Right cardiac atrium (tissue), 5 donors: Measurements from ENCODE around the gene CDH4. TPM values are rescaled to one million over a fixed set of nuclear protein-coding genes. Genes with fewer than 3 reads are reported as not detected.

Experiments
- ATAC-seq, 2 donors: fragments of 200-7000 bp; cut with Tn5 transposase; one replicate each; pipeline versions ENCODE4 v1.8.0 to v1.9.1; 2020; ENCODE audit warnings: moderate library complexity in 2 of 2, mild to moderate bottlenecking in 1 of 2
- DNase-seq, 3 donors: peaks; one replicate each; pipeline ENCODE4 v3.0.0-alpha.2; 2020
- H3K27ac ChIP-seq: one replicate; pipeline ENCODE4 v1.5.1; 2013; ENCODE audit warnings: mild to moderate bottlenecking, low read length, control low read depth, moderate library complexity
- H3K27me3 ChIP-seq: one replicate; pipeline ENCODE4 v1.6.1; 2013; ENCODE audit not compliant: control insufficient read depth, insufficient read depth
- H3K4me1 ChIP-seq: one replicate; pipeline ENCODE4 v1.6.1; 2013; ENCODE audit warnings: low read length; ENCODE audit not compliant: control insufficient read depth, insufficient read depth
- H3K4me3 ChIP-seq: one replicate; pipeline ENCODE4 v1.5.1; 2013; ENCODE audit warnings: low read length, control low read depth
- H3K9me3 ChIP-seq: one replicate; pipeline ENCODE4 v1.6.1; 2013; ENCODE audit warnings: low read length; ENCODE audit not compliant: control insufficient read depth
- WGBS: extraction: QIAGEN DNeasy Blood & Tissue Kit; methylation state at CpG from one replicate; pipeline ENCODE4 v1.1.7; 2013; 5-methylcytosine and 5-hydroxymethylcytosine counted together
- intact Hi-C, 4 donors: fragments of 100-400 bp; cut with DNase I; formaldehyde crosslinking; loops; one replicate each; pipeline versions ENCODE4 v1.11.0 to v1.14.0; 2022 to 2023
- polyA plus RNA-seq: library from polyadenylated mRNA; stranded (reverse); fragments of 200-250 nt; gene quantifications from one replicate; pipeline ENCODE4 v1.2.3, GENCODE V29; 2013
- total RNA-seq, 4 donors: library from RNA; stranded (reverse); fragmentation: NEBNext Ultra II Directional; extraction: Animal tissue kit (Norgen Biotek cat#: 25700); gene quantifications; one replicate each; pipeline ENCODE4 v1.2.1, GENCODE V29; 2021
- donor health status: healthy with polysubstance abuse.
- donor health status: DM: no; HTN: yes; CAD: no.
- donor health status: DM: no; HTN: no; CAD: no.
- donor health status: DM: no; HTN: yes; CAD: no; lungs with severe emphysema.
- donor health status: DM: yes; HTN: yes; CAD: no.

The CDH4 gene
- total and polyA plus RNA-seq, 5 donors: 0.21 to 1.0 (median 0.39) TPM

- DNase-seq: no peak
- ATAC-seq: peak; percentile 54 to 60
- Histone ChIP-seq H3K27ac (no peak overlapping the region), H3K4me3 (peak overlapping the region; percentile 55), H3K27me3 (peaks cover 3% of the 10 kb centered on the region), H3K9me3 (no peaks in the 10 kb centered on the region), H3K4me1 (no peaks in the 10 kb centered on the region)
- 12% methylated on average over 62 of the region's 62 CpGs for WGBS
- intact Hi-C loops: no loop called here
These were observed 1.8 kb downstream of the CDH4 start for GRCh38 chr20:61253640-61254511.

- H3K27me3 ChIP-seq: peaks cover 3% of the 10 kb centered on the region
- no peak for ATAC-seq
These were observed 3.0 kb downstream of the CDH4 start for GRCh38 chr20:61254881-61255626.

GRCh38 chr20:61256365-61256764 lies 4.3 kb downstream of the CDH4 start:
- WGBS: 86% methylated on average over 9 of the region's 9 CpGs
- no peaks in the 10 kb centered on the region for H3K4me1 ChIP-seq
- no peak overlapping the region for H3K27ac ChIP-seq
- intact Hi-C loops: no loop called here
- no peaks in the 10 kb centered on the region for H3K27me3 ChIP-seq
- no peaks in the 10 kb centered on the region for H3K9me3 ChIP-seq
- no peak for ATAC-seq
- H3K4me3 ChIP-seq: no peak overlapping the region
- no peak for DNase-seq

More at GRCh38 chr20:61254881-61255626, 3.0 kb downstream of the CDH4 start:
- intact Hi-C loops: no loop called here
- no peak overlapping the region for H3K27ac ChIP-seq
- no peaks in the 10 kb centered on the region for H3K9me3 ChIP-seq
- no peaks in the 10 kb centered on the region for H3K4me1 ChIP-seq
- H3K4me3 ChIP-seq: no peak overlapping the region
- WGBS: 80% methylated on average over 11 of the region's 11 CpGs
- DNase-seq: no peak

- 69% methylated on average over 7 of the region's 7 CpGs for WGBS
- H3K27me3 ChIP-seq: no peaks in the 10 kb centered on the region
- H3K4me1 ChIP-seq: no peaks in the 10 kb centered on the region
- ATAC-seq: no peak
- H3K4me3 ChIP-seq: no peak overlapping the region
- intact Hi-C loops: no loop called here
- DNase-seq: no peak
- no peaks in the 10 kb centered on the region for H3K9me3 ChIP-seq
- no peak overlapping the region for H3K27ac ChIP-seq
These were observed 4.8 kb downstream of the CDH4 start for GRCh38 chr20:61256824-61257223.

DNA sequence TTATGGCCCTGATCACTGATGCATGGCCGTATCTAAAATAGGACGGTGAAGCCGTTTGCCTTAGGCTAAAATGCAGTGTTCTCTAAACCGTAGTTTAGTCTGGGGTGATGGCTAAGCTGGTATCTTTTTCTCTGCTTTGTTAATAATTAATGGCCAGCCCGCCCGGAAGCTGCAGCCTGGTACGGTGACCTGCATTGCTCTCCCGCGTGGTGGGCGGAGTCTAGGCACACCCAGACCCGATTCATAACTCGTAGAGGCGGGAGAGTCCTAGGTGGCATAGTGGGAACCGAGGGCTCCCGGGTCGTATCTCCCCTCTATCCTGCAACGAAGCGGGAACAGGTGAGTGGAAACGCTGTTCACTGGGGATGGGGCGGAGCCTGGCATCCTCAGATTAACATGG lies 5.5 kb downstream of the CDH4 start:
- no peaks in the 10 kb centered on the region for H3K4me1 ChIP-seq
- H3K4me3 ChIP-seq: no peak overlapping the region
- no peaks in the 10 kb centered on the region for H3K9me3 ChIP-seq
- intact Hi-C loops: no loop called here
- WGBS: 92% methylated on average over 20 of the region's 20 CpGs
- H3K27ac ChIP-seq: no peak overlapping the region
- ATAC-seq (no peak), DNase-seq (no peak)
- H3K27me3 ChIP-seq: no peaks in the 10 kb centered on the region

DNA sequence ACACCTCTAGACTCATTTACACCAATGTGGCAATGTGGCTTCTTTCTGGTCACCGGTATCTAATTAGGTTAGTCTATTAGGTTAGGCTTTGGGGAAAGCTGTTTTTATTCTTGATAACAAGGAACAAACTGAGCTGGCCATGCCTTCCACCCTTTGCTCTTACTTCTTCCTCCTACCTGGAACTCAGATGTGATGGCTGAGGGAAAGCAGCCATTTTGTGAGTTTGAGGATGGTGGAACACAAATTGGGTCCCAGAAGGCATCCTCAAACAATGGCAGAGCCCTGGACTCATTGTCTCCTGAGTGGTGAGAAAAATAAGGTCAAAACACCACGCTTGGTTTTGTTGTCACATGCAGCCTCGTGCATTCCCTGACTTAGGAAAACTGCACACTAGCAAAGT lies 7.7 kb downstream of the CDH4 start:
- ATAC-seq (no peak), DNase-seq (no peak)
- Histone ChIP-seq H3K9me3 (no peaks in the 10 kb centered on the region), H3K27ac (no peak overlapping the region), H3K4me3 (no peak overlapping the region), H3K27me3 (no peaks in the 10 kb centered on the region), H3K4me1 (no peaks in the 10 kb centered on the region)
- 82% methylated on average over 3 of the region's 3 CpGs for WGBS
- intact Hi-C loops: no loop called here

DNA sequence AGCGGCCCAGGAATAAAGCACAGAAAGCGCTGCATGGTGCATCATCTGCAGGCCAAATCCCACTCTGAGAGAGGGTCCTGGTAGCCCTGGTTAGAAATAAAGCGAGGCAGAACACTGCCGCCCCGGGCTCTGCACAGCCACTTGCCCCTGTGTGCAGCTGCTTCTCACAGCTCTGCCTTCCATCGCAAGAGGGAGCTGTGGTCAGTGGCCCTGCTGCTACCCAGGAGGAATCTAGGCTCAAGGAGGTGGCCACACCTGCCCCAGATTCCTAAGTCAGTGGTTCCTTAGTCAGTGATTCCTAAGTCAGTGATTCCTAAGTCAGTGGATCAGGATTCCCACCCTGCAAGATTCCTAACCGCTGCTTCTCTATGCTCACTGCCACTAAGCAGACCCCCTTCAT lies 8.8 kb downstream of the CDH4 start:
- 73% methylated on average over 7 of the region's 7 CpGs for WGBS
- DNase-seq (no peak), ATAC-seq (no peak)
- Histone ChIP-seq H3K27ac (no peak overlapping the region), H3K27me3 (no peaks in the 10 kb centered on the region), H3K9me3 (no peaks in the 10 kb centered on the region), H3K4me1 (no peaks in the 10 kb centered on the region), H3K4me3 (no peak overlapping the region)
- intact Hi-C loops: no loop called here

DNA sequence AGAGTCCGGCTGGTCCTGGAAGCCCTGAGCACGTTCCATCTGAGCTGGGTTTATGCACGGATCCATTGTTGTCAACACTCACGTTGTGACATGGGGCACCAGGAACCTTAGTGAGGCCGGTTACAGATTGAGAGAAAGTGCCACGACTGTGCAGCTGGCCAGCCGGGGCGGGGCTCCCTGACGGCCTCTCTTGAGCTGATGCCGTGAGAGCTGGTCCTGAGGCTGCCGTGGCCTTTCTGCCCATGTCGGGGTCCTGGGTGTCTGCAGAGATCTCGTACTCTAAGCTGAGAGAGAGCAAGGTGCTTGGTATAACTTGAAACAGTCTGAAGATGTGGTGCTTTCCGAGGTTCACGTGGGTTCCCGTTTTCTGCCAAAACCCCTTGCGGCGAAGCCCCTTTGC lies 10.0 kb downstream of the CDH4 start:
- intact Hi-C loops: no loop called here
- H3K4me3 ChIP-seq: no peak overlapping the region
- H3K27ac ChIP-seq: no peak overlapping the region
- H3K9me3 ChIP-seq: no peaks in the 10 kb centered on the region
- H3K27me3 ChIP-seq: no peaks in the 10 kb centered on the region
- DNase-seq (no peak), ATAC-seq (no peak)
- whole genome bisulfite sequencing: 80% methylated on average over 18 of the region's 18 CpGs
- no peaks in the 10 kb centered on the region for H3K4me1 ChIP-seq

DNA sequence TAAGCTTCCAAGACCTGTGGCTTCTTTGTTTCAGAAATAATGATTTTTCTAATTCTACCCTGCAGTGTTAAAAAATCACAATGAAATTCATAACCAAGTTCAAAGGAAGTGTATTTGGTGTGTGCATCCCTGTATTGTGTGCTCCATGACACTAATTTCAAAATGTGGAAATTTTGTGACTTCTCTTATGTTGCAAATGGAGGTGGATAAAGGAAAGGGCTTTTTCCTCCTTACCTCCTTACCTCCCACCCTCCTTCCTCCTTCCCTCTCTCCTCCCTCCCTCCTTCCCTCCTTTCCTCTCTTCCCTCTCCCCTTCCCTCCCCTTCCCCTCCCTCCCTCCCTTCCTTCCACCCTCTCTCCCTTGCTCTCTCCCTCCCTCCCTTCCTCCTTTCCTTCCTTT lies 10.5 kb downstream of the CDH4 start:
- no peaks in the 10 kb centered on the region for H3K27me3 ChIP-seq
- intact Hi-C loops: no loop called here

GRCh38 chr20:61263084-61263695 lies 11.1 kb downstream of the CDH4 start:
- Histone ChIP-seq H3K4me3 (no peak overlapping the region), H3K27me3 (no peaks in the 10 kb centered on the region), H3K27ac (no peak overlapping the region), H3K9me3 (no peaks in the 10 kb centered on the region), H3K4me1 (no peaks in the 10 kb centered on the region)
- intact Hi-C loops: no loop called here
- 43% methylated on average over 10 of the region's 10 CpGs for WGBS
- DNase-seq: no peak
- no peak for ATAC-seq

More for the DNA sequence above, 10.5 kb downstream of the CDH4 start:
- DNase-seq (no peak), ATAC-seq (no peak)
- Histone ChIP-seq H3K4me3 (no peak overlapping the region), H3K9me3 (no peaks in the 10 kb centered on the region), H3K4me1 (no peaks in the 10 kb centered on the region), H3K27ac (no peak overlapping the region)

DNA sequence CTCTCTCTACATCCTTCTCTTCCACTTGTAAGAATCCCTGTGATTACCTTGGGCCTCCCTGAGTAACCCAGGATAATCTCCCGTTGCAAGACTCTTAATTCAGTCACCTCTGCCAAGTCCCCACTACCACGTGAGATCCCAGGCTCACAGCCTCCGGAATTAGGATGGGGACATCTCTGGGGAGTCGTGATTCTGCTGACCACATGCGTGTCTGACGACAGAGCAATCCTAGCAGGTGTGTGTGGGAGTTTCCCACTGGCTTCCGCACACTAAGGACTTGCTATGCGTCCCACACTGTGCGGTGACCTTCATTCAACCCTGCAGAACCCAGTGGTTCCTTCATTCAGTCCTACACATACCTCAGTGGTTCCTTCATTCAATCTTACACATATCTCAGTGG lies 11.9 kb downstream of the CDH4 start:
- intact Hi-C loops: no loop called here

More for the DNA sequence above, 11.9 kb downstream of the CDH4 start:
- Histone ChIP-seq H3K4me1 (no peaks in the 10 kb centered on the region), H3K9me3 (no peaks in the 10 kb centered on the region), H3K27me3 (no peaks in the 10 kb centered on the region), H3K27ac (no peak overlapping the region), H3K4me3 (no peak overlapping the region)
- WGBS: 83% methylated on average over 9 of the region's 9 CpGs
- no peak for DNase-seq
- ATAC-seq: no peak
